ENCODE data around the gene CDH13.

DNA sequence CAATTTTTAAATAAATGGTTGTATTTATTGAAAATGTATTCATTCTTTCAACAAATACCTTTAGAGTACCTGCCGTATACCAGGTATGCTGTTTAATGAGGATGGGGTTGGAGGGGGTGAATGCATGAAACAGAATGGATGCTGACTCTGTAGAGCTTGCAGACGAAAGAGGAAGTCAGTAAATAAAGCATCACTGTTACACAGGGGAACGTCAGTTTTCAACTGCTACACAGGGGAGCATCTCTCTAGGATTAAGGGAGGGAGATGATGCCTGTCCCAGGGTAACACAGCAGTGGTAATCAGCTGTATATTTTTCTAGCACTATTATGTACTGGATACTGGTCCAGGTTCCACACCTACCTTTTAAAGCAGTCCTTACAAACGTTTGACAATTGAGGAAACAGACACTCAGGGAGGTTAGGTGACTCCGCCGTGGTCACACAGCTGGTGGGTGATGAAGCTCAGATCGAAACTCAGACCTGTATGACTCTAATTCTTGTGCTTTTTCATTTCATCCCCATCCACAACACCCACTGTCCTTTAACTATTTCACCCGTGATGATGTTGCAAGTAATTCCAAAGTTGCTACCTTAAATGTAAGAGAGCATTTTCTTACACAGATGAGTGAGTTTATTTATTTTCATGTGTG is 728.9 kb downstream of the CDH13 start:
- TF ChIP-seq, protein P1, sequence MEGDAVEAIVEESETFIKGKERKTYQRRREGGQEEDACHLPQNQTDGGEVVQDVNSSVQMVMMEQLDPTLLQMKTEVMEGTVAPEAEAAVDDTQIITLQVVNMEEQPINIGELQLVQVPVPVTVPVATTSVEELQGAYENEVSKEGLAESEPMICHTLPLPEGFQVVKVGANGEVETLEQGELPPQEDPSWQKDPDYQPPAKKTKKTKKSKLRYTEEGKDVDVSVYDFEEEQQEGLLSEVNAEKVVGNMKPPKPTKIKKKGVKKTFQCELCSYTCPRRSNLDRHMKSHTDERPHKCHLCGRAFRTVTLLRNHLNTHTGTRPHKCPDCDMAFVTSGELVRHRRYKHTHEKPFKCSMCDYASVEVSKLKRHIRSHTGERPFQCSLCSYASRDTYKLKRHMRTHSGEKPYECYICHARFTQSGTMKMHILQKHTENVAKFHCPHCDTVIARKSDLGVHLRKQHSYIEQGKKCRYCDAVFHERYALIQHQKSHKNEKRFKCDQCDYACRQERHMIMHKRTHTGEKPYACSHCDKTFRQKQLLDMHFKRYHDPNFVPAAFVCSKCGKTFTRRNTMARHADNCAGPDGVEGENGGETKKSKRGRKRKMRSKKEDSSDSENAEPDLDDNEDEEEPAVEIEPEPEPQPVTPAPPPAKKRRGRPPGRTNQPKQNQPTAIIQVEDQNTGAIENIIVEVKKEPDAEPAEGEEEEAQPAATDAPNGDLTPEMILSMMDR (IDR thresholded peaks at IDR 0.05) = no peak
- TF ChIP-seq ZFX (IDR thresholded peaks at IDR 0.05; ENCODE audit: borderline replicate concordance) = no peak
